NCI-H1694 treated with DMSO at 0.1 percent for 48 hours (cell line): ENCODE measurements around the gene GSK3A.

Experiments
- DNase-seq: peaks from one replicate; lab custom pipeline; 2025; lab: John Stamatoyannopoulos, UW

GSK3A gene

DNA sequence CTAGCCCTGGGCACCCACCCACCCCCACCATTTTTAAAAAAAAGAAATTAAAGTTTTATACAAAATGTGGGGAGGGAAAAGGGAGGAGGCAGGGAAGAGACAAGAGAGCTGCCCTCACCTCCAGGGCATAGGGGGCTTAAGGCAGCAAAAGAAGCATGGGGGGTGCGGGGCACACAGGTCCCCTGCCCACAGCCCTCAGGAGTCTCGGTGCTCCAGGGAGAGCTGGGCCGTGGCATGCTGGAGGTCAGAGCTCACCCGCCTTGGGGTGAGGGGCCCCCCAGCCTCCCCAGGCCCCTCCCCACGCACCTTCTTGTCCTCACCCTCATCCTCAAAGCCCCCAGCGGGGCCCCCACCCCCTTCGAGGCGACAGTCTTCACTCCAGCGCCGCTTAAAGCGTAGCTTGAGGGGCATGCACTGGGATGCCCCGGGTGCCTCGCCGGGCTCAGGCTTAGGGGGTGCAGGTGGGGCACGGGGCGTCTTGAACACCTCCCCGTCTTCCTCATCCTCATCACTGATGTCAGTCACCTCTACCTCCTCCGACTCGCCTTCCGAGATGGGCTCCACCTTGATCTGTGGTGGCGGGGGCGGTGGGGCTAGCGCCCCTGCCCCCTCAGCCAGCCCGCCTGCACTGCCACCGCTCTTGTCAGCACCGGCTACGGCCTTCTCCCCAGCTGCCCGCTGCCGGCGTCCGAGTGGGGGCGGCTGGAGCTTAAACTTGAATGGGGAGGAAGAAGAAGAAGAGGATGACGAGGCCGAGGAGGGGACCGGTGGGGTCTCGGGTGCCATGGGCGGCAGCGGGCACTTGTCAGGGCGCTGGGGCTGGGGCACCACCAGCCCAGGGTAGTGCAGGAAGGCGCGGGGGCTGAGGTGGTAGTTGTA, 6.1 kb upstream of the GSK3A start:
- no peak for DNase-seq

- DNase-seq = no peak
Measured at GRCh38 chr19:42247640-42248199, 5.3 kb upstream of the GSK3A start.

DNA sequence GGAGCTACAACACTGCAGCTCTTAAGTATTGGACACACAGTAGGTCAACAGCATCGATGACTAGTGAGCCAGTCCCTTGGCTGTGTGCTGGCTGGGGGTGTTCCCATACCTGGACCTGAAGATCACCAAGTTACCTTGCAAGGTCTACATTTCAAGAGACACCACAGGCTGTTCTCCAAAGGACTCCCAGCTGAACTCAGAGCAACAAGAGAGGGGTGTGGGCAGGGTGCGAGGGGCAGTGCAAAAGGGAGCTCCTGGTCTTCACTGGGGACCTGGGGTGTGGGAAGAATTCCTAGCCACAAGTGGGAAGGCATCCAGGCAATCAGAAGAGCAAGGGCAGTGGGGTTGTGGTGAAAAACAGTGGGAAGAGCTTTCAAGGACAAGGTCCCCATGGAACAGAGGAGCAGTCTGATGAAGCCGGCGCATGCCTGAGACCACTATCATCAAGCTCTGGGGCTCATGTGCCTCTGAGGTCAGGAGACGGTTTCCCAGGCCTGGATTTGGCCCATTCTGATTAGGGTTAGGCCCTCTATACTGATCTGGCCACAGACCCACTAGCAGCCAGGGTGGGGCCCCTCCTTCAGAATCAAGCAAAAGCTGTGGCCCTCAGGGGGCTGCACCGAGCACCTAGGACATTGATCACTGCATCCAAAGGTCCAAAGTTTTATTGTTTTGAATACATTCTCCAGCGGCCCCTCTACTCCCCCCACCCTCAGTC, 4.7 kb upstream of the GSK3A start:
- DNase-seq = no peak

DNA sequence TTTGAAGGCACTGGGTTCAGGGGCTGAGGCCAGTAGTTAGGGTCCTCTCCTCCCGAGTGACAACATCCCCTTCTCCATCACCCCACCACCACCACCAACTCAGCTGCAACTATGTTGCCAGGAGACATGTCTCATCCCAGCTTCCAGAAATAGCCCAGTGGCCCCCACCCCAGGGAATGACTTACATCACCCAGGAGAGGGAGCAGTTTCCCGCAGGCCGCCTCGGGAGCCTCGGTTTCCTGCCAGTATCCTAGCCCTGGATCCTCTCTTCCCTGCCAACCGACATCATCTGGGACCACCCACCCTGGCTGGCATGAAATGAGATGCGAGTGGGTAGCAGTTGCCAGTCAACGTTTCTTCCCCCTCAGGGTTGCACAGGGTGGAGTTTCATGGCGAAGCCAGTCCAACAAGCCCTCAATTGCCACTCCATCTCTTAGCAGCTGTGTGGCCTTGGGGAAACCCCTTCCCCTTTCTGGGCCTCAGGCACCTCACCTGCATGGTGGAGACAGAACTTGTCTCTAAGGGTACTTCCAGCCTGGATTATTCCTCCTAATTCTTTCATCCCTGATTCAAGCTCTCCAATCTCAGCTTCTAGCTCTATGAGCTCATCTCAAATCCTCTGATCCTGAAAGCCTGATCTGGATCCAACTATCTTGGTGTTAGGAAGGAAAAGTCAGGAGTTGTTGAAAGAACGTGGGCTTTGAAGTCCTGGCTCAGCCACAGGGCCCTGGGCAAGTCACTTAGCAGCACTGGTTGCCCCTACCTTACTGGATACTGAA, 3.9 kb upstream of the GSK3A start:
- DNase-seq = peak; percentile 86

DNA sequence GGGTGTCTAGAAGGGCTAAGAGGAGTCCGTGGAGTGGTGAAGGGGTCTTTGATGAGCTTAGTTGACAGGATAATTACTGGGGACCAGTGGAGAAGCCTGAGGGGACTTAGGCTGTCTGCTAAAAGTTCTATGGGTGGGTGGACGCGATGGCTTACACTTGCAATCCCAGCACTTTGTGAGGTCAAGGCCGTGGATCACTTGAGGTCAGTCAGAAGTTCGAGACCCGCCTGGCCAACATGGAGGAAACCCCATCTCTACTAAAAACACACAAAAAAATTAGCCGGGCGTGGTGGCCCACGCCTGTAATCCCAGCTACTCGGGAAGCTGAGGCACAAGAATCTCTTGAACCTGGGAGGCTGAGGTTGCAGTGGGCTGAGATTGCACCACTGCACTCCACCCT, 2.8 kb upstream of the GSK3A start:
- DNase-seq = no peak

DNA sequence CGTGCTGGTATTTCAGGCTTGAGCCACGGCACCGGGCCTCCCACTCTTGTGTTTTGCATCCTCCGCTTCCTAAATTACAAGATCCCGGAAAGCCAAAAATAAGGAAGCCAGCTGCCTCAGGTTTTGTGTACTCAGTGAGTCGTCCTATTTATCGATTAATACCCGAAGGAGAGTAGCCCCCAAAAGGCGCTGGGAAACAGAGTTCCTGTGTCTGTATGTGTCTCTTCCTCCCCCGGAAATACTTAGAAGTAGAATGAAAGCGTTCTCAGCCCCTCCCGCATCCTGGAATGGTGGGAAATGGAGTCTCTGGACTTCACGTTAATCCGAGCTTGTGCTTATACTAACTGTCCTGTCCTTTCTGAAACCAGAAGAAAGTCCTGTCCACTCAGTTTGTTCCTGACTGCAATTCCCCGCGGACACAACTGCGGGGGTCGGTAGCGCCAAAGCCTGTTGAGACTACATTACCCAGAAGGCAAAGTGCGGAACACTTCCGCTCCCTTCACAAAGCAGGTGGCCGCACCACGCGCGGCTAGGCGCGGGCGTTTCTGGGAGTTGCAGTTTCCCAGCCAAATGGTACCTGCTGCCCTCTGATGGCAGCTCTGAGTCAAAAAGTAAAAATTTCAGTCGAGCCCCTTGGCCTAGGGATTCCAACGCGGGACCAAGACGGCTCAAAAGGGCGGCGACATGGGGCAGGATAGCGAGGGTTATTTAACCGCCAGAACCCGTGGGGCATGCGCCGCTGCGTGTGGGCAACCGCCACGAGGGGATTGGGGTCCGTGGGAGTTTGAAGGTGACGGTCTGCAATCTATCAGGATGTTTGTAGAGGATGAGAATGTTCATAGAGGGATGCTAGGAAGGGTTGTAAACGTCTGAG, 2.2 kb upstream of the GSK3A start:
- DNase-seq = peak; percentile 98

DNA sequence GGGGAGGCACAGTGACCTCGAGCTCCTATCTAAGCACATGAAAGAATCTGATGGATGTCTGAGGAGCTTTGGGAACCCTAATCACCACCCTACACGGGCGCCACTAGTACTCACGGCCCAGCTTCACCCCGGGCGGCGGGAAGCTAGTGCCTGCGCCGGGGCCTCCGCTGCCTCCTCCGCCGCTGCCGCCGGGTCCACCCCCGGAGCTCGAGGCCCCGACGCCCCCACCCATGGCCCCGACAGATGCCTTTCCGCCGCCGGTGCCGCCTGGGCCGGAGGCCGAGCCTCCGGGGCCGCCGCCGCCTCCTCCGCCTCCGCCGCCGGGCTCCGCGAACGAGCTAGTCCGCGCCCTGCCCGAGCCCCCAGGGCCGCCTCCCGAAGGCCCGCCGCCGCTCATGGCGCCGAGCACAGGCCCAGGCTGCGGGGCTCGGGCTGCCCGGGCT, 312 bp downstream of the GSK3A start:
- no peak for DNase-seq

GRCh38 chr19:42241279-42241678, 1.1 kb downstream of the GSK3A start:
- DNase-seq = no peak

GRCh38 chr19:42239544-42240220, 2.7 kb downstream of the GSK3A start:
- DNase-seq = no peak

DNA sequence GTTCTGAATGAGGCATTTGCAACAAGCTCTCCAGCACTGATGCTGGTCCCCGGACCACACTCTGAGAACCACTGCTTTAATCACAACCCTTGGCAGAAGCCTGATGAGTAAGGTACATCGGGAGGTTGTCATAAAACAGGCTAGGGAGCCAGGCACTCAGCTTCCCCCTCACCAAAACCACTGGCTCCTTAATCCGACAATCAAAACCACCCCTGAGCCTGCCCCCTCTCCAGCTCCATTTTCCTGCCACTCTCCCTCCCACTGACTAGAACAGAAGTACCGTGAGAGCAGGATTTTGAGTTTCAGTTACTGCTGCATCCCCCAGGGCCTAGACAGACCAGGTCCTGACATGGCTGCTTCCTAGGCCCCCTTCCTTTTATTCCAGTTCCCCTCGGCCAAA, 7.2 kb downstream of the GSK3A start:
- no peak for DNase-seq

GRCh38 chr19:42234364-42234763, 8.0 kb downstream of the GSK3A start:
- no peak for DNase-seq

DNA sequence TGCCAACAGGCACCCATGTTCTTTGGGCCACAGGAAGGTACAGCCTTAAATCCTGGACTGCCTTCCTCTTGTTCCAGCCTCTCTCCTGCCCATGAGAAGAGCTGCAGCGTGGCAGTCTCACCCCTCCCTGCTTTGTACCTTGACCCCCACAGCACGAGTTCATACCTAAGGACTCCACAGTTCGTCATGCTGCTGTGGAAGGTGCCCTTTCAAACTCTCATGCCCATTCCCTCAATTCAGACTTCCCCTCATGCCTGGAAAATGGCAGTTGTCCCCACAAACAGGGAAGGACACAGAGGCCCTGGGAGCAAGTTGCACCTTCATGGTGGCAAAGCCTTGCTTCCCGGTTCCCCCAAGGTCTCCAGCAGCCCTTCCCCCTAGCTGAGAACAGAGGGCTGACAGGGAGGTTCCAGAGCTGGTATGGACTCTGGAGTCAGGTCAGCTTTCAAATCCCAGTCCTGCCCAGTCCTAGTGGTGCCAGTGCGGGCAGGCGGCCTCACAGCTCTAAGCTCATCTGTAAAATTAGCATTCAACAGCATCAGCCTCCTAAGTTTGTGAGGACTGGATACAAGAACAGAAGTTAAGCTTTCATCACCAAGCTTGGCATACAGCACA, 8.6 kb downstream of the GSK3A start:
- no peak for DNase-seq

- DNase-seq = no peak
Measured at GRCh38 chr19:42233106-42233505, 9.3 kb downstream of the GSK3A start.

DNA sequence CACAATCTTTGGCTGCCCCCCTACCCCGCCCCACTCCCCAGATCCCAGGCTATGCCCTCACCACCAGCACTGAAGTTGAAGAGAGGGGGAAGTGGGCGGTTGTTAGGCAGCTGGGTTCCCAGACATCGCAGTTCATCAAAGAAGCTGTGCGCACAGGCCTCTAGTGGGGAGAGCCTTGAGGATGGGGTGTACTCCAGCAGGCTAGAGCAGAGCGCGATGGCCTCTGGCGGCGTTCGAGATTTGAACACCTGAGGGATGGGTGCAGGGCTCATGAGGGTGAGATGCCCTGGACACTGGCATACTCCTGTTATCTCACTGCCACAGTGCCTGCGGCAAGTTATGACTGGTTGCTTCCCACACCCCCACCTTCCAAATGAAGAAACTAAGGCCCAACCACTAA, 10.0 kb downstream of the GSK3A start:
- DNase-seq = no peak

- no peak for DNase-seq
Measured at GRCh38 chr19:42230571-42230970, 11.8 kb downstream of the GSK3A start.

DNA sequence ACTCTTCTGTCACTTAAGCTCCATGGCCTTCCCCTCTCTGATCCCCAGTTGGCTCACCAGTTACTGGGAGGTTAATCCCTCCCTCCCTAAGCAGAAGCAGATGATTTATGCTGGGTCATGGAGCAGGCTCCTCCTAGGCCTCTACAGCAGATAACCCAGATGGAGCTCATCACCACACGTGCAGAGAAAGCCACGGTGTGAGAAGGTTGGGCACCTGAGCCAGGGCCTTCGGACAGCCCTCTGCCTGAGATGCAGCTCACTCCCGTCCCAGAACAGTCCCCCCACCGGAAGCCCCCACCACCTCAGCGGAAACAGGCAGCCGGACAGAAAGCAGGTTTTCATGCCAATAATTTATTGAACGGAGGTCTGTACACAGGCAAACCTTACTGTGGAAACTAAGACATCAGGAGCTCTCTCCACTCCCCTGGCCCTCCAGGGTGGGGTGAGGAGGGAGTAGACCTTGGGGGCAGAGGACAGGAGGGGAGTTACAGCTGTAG, 12.5 kb downstream of the GSK3A start:
- DNase-seq = no peak

GRCh38 chr19:42229301-42229854, 13.0 kb downstream of the GSK3A start:
- DNase-seq = no peak

DNA sequence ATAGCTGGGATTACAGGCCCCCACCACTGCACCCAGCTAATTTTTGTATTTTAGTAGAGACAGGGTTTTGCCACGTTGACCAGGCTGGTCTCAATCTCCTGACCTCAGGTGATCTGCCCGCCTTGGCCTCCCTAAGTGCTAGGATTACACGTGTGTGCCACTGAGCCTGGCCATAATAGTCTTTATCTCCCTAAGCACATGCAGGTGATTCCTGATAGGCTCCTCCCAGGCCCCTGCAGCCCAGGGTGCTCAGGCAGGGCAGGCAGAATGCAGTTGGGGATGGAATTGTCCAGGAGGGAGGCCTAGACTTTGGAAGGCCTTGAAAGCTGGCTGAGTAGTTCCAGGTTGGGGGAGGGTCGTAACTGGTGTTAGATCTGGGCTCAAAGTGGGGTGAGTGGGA, 13.8 kb downstream of the GSK3A start:
- DNase-seq = no peak

- DNase-seq = no peak
Measured at GRCh38 chr19:42226886-42227285, 15.5 kb downstream of the GSK3A start.
